ENCODE measurements around the gene ERI3. TPM values are rescaled to one million over a fixed set of nuclear protein-coding genes. Genes with fewer than 3 reads are reported as not detected.
A peak's percentile ranks its signal among the peaks of the same experiment; 100 is the strongest.

ERI3 gene
- total RNA-seq, 1 donor from 2014 or later, result 52.7 TPM

GRCh38 chr1:44303532-44303931 lies 51.5 kb downstream of the ERI3 start:
- H3K9ac ChIP-seq (ENCODE audit: low read depth in 1 of 3, low read length in 3 of 3), result no peak overlapping the region
- no peaks in the 10 kb centered on the region for H3K27me3 ChIP-seq (ENCODE audit: control insufficient read depth in 3 of 3, insufficient read depth in 3 of 3, low read length in 3 of 3)
- peaks cover 20 to 27% (median 20%) of the 10 kb centered on the region in 3 donors for H3K4me1 ChIP-seq (ENCODE audit: control insufficient read depth in 3 of 3, insufficient read depth in 3 of 3, low read length in 3 of 3)
- no peak overlapping the region for H3K27ac ChIP-seq (ENCODE audit: low read depth, low read length)
- no peak overlapping the region for H3K4me3 ChIP-seq (ENCODE audit: low read length in 3 of 3)
- H3K36me3 ChIP-seq (ENCODE audit: control insufficient read depth in 3 of 3, insufficient read depth in 3 of 3, low read length in 3 of 3), result peaks cover 22 to 56% (median 25%) of the 10 kb centered on the region in 3 donors
- H3K9me3 ChIP-seq (ENCODE audit: control insufficient read depth in 3 of 3, low read length in 3 of 3), result no peaks in the 10 kb centered on the region

GRCh38 chr1:44302541-44302940 lies 52.5 kb downstream of the ERI3 start:
- Histone ChIP-seq H3K9ac (ENCODE audit: low read depth in 1 of 3, low read length in 3 of 3) (no peak overlapping the region), H3K27me3 (ENCODE audit: control insufficient read depth in 3 of 3, insufficient read depth in 3 of 3, low read length in 3 of 3) (no peaks in the 10 kb centered on the region), H3K4me3 (ENCODE audit: low read length in 3 of 3) (no peak overlapping the region), H3K4me1 (ENCODE audit: control insufficient read depth in 3 of 3, insufficient read depth in 3 of 3, low read length in 3 of 3) (peaks cover 16 to 28% (median 21%) of the 10 kb centered on the region in 3 donors), H3K27ac (ENCODE audit: low read depth, low read length) (no peak overlapping the region), H3K36me3 (ENCODE audit: control insufficient read depth in 3 of 3, insufficient read depth in 3 of 3, low read length in 3 of 3) (peaks cover 18 to 53% (median 24%) of the 10 kb centered on the region in 3 donors), H3K9me3 (ENCODE audit: control insufficient read depth in 3 of 3, low read length in 3 of 3) (no peaks in the 10 kb centered on the region)

GRCh38 chr1:44301442-44301841 lies 53.6 kb downstream of the ERI3 start:
- Histone ChIP-seq H3K27ac (ENCODE audit: low read depth, low read length) (no peak overlapping the region), H3K4me3 (ENCODE audit: low read length in 3 of 3) (no peak overlapping the region), H3K4me1 (ENCODE audit: control insufficient read depth in 3 of 3, insufficient read depth in 3 of 3, low read length in 3 of 3) (peaks cover 25 to 39% (median 27%) of the 10 kb centered on the region in 3 donors), H3K36me3 (ENCODE audit: control insufficient read depth in 3 of 3, insufficient read depth in 3 of 3, low read length in 3 of 3) (peaks cover 13 to 47% (median 16%) of the 10 kb centered on the region in 3 donors), H3K27me3 (ENCODE audit: control insufficient read depth in 3 of 3, insufficient read depth in 3 of 3, low read length in 3 of 3) (no peaks in the 10 kb centered on the region), H3K9me3 (ENCODE audit: control insufficient read depth in 3 of 3, low read length in 3 of 3) (no peaks in the 10 kb centered on the region), H3K9ac (ENCODE audit: low read depth in 1 of 3, low read length in 3 of 3) (peak overlapping the region in 1 of 3 donors; percentile 51)

- Histone ChIP-seq H3K27me3 (ENCODE audit: control insufficient read depth in 3 of 3, insufficient read depth in 3 of 3, low read length in 3 of 3) (no peaks in the 10 kb centered on the region), H3K9ac (ENCODE audit: low read depth in 1 of 3, low read length in 3 of 3) (no peak overlapping the region), H3K4me3 (ENCODE audit: low read length in 3 of 3) (no peak overlapping the region), H3K27ac (ENCODE audit: low read depth, low read length) (no peak overlapping the region), H3K9me3 (ENCODE audit: control insufficient read depth in 3 of 3, low read length in 3 of 3) (no peaks in the 10 kb centered on the region), H3K4me1 (ENCODE audit: control insufficient read depth in 3 of 3, insufficient read depth in 3 of 3, low read length in 3 of 3) (peaks cover 25 to 41% (median 27%) of the 10 kb centered on the region in 3 donors), H3K36me3 (ENCODE audit: control insufficient read depth in 3 of 3, insufficient read depth in 3 of 3, low read length in 3 of 3) (peaks cover 11 to 42% (median 13%) of the 10 kb centered on the region in 3 donors)
Observed at GRCh38 chr1:44300852-44301251, 54.2 kb downstream of the ERI3 start.

- H3K36me3 ChIP-seq (ENCODE audit: control insufficient read depth in 3 of 3, insufficient read depth in 3 of 3, low read length in 3 of 3), result peaks cover 7 to 24% (median 10%) of the 10 kb centered on the region in 3 donors
- H3K4me1 ChIP-seq (ENCODE audit: control insufficient read depth in 3 of 3, insufficient read depth in 3 of 3, low read length in 3 of 3), result peaks cover 42 to 60% (median 46%) of the 10 kb centered on the region in 3 donors
- no peak overlapping the region for H3K27ac ChIP-seq (ENCODE audit: low read depth, low read length)
- H3K9me3 ChIP-seq (ENCODE audit: control insufficient read depth in 3 of 3, low read length in 3 of 3), result no peaks in the 10 kb centered on the region
- no peak overlapping the region for H3K9ac ChIP-seq (ENCODE audit: low read depth in 1 of 3, low read length in 3 of 3)
- H3K4me3 ChIP-seq (ENCODE audit: low read length in 3 of 3), result no peak overlapping the region
- H3K27me3 ChIP-seq (ENCODE audit: control insufficient read depth in 3 of 3, insufficient read depth in 3 of 3, low read length in 3 of 3), result no peaks in the 10 kb centered on the region
Observed at GRCh38 chr1:44297695-44298400, 57.2 kb downstream of the ERI3 start.

- H3K4me1 ChIP-seq (ENCODE audit: control insufficient read depth in 3 of 3, insufficient read depth in 3 of 3, low read length in 3 of 3), result peaks cover 49 to 64% (median 55%) of the 10 kb centered on the region in 3 donors
- peaks cover 5 to 17% (median 10%) of the 10 kb centered on the region in 3 donors for H3K36me3 ChIP-seq (ENCODE audit: control insufficient read depth in 3 of 3, insufficient read depth in 3 of 3, low read length in 3 of 3)
- H3K4me3 ChIP-seq (ENCODE audit: low read length in 3 of 3), result no peak overlapping the region
- no peaks in the 10 kb centered on the region for H3K9me3 ChIP-seq (ENCODE audit: control insufficient read depth in 3 of 3, low read length in 3 of 3)
- no peak overlapping the region for H3K27ac ChIP-seq (ENCODE audit: low read depth, low read length)
- H3K9ac ChIP-seq (ENCODE audit: low read depth in 1 of 3, low read length in 3 of 3), result peak overlapping the region in 1 of 3 donors; percentile 33
- no peaks in the 10 kb centered on the region for H3K27me3 ChIP-seq (ENCODE audit: control insufficient read depth in 3 of 3, insufficient read depth in 3 of 3, low read length in 3 of 3)
Observed at GRCh38 chr1:44296806-44297205, 58.3 kb downstream of the ERI3 start.

GRCh38 chr1:44296086-44296485 lies 59.0 kb downstream of the ERI3 start:
- Histone ChIP-seq H3K36me3 (ENCODE audit: control insufficient read depth in 3 of 3, insufficient read depth in 3 of 3, low read length in 3 of 3) (peaks cover 5 to 17% (median 10%) of the 10 kb centered on the region in 3 donors), H3K4me3 (ENCODE audit: low read length in 3 of 3) (no peak overlapping the region), H3K27ac (ENCODE audit: low read depth, low read length) (no peak overlapping the region), H3K9ac (ENCODE audit: low read depth in 1 of 3, low read length in 3 of 3) (no peak overlapping the region), H3K4me1 (ENCODE audit: control insufficient read depth in 3 of 3, insufficient read depth in 3 of 3, low read length in 3 of 3) (peaks cover 43 to 59% (median 49%) of the 10 kb centered on the region in 3 donors), H3K27me3 (ENCODE audit: control insufficient read depth in 3 of 3, insufficient read depth in 3 of 3, low read length in 3 of 3) (no peaks in the 10 kb centered on the region), H3K9me3 (ENCODE audit: control insufficient read depth in 3 of 3, low read length in 3 of 3) (no peaks in the 10 kb centered on the region)

GRCh38 chr1:44294588-44295007 lies 60.5 kb downstream of the ERI3 start:
- no peak overlapping the region for H3K9ac ChIP-seq (ENCODE audit: low read depth in 1 of 3, low read length in 3 of 3)
- no peaks in the 10 kb centered on the region for H3K9me3 ChIP-seq (ENCODE audit: control insufficient read depth in 3 of 3, low read length in 3 of 3)
- H3K27me3 ChIP-seq (ENCODE audit: control insufficient read depth in 3 of 3, insufficient read depth in 3 of 3, low read length in 3 of 3), result no peaks in the 10 kb centered on the region
- H3K4me1 ChIP-seq (ENCODE audit: control insufficient read depth in 3 of 3, insufficient read depth in 3 of 3, low read length in 3 of 3), result peaks cover 35 to 49% (median 39%) of the 10 kb centered on the region in 3 donors
- no peak overlapping the region for H3K27ac ChIP-seq (ENCODE audit: low read depth, low read length)
- peaks cover 5 to 19% (median 11%) of the 10 kb centered on the region in 3 donors for H3K36me3 ChIP-seq (ENCODE audit: control insufficient read depth in 3 of 3, insufficient read depth in 3 of 3, low read length in 3 of 3)
- H3K4me3 ChIP-seq (ENCODE audit: low read length in 3 of 3), result no peak overlapping the region

- H3K27ac ChIP-seq (ENCODE audit: low read depth, low read length), result no peak overlapping the region
- H3K9me3 ChIP-seq (ENCODE audit: control insufficient read depth in 3 of 3, low read length in 3 of 3), result no peaks in the 10 kb centered on the region
- H3K4me1 ChIP-seq (ENCODE audit: control insufficient read depth in 3 of 3, insufficient read depth in 3 of 3, low read length in 3 of 3), result peaks cover 35 to 49% (median 39%) of the 10 kb centered on the region in 3 donors
- peaks cover 5 to 19% (median 13%) of the 10 kb centered on the region in 3 donors for H3K36me3 ChIP-seq (ENCODE audit: control insufficient read depth in 3 of 3, insufficient read depth in 3 of 3, low read length in 3 of 3)
- no peak overlapping the region for H3K9ac ChIP-seq (ENCODE audit: low read depth in 1 of 3, low read length in 3 of 3)
- no peak overlapping the region for H3K4me3 ChIP-seq (ENCODE audit: low read length in 3 of 3)
- no peaks in the 10 kb centered on the region for H3K27me3 ChIP-seq (ENCODE audit: control insufficient read depth in 3 of 3, insufficient read depth in 3 of 3, low read length in 3 of 3)
Observed at GRCh38 chr1:44293761-44294315, 61.2 kb downstream of the ERI3 start.

GRCh38 chr1:44292651-44293050 lies 62.4 kb downstream of the ERI3 start:
- Histone ChIP-seq H3K4me3 (ENCODE audit: low read length in 3 of 3) (no peak overlapping the region), H3K27ac (ENCODE audit: low read depth, low read length) (no peak overlapping the region), H3K36me3 (ENCODE audit: control insufficient read depth in 3 of 3, insufficient read depth in 3 of 3, low read length in 3 of 3) (peaks cover 5 to 17% (median 16%) of the 10 kb centered on the region in 3 donors)

More at GRCh38 chr1:44292651-44293050, 62.4 kb downstream of the ERI3 start:
- H3K9ac ChIP-seq (ENCODE audit: low read depth in 1 of 3, low read length in 3 of 3), result no peak overlapping the region
- no peaks in the 10 kb centered on the region for H3K27me3 ChIP-seq (ENCODE audit: control insufficient read depth in 3 of 3, insufficient read depth in 3 of 3, low read length in 3 of 3)
- H3K4me1 ChIP-seq (ENCODE audit: control insufficient read depth in 3 of 3, insufficient read depth in 3 of 3, low read length in 3 of 3), result peaks cover 33 to 44% (median 39%) of the 10 kb centered on the region in 3 donors
- no peaks in the 10 kb centered on the region for H3K9me3 ChIP-seq (ENCODE audit: control insufficient read depth in 3 of 3, low read length in 3 of 3)

Measured in skeletal muscle tissue (tissue), 4 donors.